H1 (cell line): ENCODE measurements around the gene SPDYA.

Source experiments
- CBX5 ChIP-seq: fragments of 300-800, 300-1000 bp; sonication (generic); IDR thresholded peaks from 2 replicates; pipeline ENCODE4 v1.7.1; 2016; ENCODE audit warnings: antibody characterized with exemption, low read length, low read depth
- CEBPB ChIP-seq: IDR thresholded peaks from 2 replicates; pipeline ENCODE4 v1.6.1; 2012; ENCODE audit warnings: low read depth, low read length
- GTF2F1 ChIP-seq: IDR thresholded peaks from 2 replicates; pipeline ENCODE4 v1.6.1; 2012; ENCODE audit warnings: low read depth, low read length, improper control_type of control experiment, borderline replicate concordance
- HDAC2 ChIP-seq, 2 experiments: fragments of 300-600 bp in 1 of 2; sonication (generic) in 1 of 2; IDR thresholded peaks; 2 replicates each; pipeline ENCODE4 v1.6.1; 2011 to 2012; ENCODE audit warnings: low read depth in 2 of 2, low read length in 2 of 2, mild to moderate bottlenecking in 2 of 2, moderate library complexity in 2 of 2, borderline replicate concordance in 1 of 2, inconsistent platforms in 1 of 2
- POLR2A ChIP-seq, 2 experiments: IDR thresholded peaks; 1 replicate in 1 of 2; 2 replicates in 1 of 2; pipeline ENCODE4 v1.6.1; 2011; ENCODE audit warnings: low read depth in 2 of 2, low read length in 2 of 2, mild to moderate bottlenecking in 2 of 2; ENCODE audit errors: control extremely low read depth in 1 of 2
- TF ChIP-seq, protein P1 (sequence below), 3 experiments: IDR thresholded peaks; 1 replicate in 2 of 3; 2 replicates in 1 of 3; pipeline versions ENCODE4 v1.5.1 to v1.6.1; 2011; ENCODE audit warnings: low read length in 3 of 3, mild to moderate bottlenecking in 3 of 3, inconsistent platforms in 2 of 3, low read depth in 1 of 3, moderate library complexity in 1 of 3; ENCODE audit not compliant: insufficient read depth in 1 of 3; ENCODE audit errors: control extremely low read depth in 1 of 3

DNA sequence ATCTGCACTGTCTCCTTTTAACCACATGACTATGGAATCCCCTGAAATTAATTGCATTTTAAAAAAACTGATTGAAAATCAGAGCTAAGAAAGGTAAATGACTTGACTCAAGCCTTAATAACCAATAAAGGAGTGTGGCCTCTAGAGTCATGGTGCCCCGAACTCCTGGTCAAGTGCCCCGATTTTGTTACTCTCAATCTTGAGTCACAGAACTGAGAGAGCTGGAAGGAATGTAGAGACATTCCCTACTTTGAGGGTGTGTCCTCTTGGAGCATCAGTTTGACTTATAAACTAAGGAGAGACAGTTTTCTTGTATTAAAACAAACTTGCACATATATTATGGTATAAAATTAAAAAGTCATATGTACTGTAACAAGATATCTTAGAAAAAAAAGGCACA lies 86.3 kb downstream of the SPDYA start:
- TF ChIP-seq GTF2F1 = no peak
- TF ChIP-seq HDAC2 (IDR thresholded peaks at IDR 0.05; ENCODE audit: borderline replicate concordance in 1 of 2, low read depth in 2 of 2, low read length in 2 of 2) = no peak
- TF ChIP-seq, protein P1, sequence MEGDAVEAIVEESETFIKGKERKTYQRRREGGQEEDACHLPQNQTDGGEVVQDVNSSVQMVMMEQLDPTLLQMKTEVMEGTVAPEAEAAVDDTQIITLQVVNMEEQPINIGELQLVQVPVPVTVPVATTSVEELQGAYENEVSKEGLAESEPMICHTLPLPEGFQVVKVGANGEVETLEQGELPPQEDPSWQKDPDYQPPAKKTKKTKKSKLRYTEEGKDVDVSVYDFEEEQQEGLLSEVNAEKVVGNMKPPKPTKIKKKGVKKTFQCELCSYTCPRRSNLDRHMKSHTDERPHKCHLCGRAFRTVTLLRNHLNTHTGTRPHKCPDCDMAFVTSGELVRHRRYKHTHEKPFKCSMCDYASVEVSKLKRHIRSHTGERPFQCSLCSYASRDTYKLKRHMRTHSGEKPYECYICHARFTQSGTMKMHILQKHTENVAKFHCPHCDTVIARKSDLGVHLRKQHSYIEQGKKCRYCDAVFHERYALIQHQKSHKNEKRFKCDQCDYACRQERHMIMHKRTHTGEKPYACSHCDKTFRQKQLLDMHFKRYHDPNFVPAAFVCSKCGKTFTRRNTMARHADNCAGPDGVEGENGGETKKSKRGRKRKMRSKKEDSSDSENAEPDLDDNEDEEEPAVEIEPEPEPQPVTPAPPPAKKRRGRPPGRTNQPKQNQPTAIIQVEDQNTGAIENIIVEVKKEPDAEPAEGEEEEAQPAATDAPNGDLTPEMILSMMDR (IDR thresholded peaks at IDR 0.05; ENCODE audit: control extremely low read depth in 1 of 3, insufficient read depth in 1 of 3, low read depth in 1 of 3, low read length in 3 of 3) = no peak
- no peak for TF ChIP-seq POLR2A (IDR thresholded peaks at IDR 0.05; ENCODE audit: control extremely low read depth in 1 of 2, low read depth in 2 of 2, low read length in 2 of 2)
- no peak for TF ChIP-seq CEBPB
- TF ChIP-seq CBX5 = no peak
